Measurements from ENCODE around the gene SUGCT.

DNA sequence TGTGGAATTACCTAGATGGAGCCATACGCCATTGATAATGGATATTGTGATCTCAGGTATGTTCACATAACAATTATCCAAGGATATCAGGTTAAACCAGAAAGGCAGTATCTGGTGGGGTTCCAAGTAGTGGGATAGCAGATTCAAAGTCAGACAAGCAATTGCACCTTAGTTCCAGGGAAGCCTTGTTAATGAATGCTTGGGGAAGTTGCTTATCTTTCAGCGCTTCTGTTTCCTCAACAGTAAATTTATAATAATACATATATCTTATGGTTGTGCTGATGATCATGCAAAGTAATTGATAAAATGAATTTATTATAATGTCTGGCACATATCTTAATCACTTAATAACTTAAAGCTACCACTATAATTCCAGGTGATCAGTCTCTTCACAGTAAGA lies 290.9 kb downstream of the SUGCT start:
- TF ChIP-seq, protein P1, sequence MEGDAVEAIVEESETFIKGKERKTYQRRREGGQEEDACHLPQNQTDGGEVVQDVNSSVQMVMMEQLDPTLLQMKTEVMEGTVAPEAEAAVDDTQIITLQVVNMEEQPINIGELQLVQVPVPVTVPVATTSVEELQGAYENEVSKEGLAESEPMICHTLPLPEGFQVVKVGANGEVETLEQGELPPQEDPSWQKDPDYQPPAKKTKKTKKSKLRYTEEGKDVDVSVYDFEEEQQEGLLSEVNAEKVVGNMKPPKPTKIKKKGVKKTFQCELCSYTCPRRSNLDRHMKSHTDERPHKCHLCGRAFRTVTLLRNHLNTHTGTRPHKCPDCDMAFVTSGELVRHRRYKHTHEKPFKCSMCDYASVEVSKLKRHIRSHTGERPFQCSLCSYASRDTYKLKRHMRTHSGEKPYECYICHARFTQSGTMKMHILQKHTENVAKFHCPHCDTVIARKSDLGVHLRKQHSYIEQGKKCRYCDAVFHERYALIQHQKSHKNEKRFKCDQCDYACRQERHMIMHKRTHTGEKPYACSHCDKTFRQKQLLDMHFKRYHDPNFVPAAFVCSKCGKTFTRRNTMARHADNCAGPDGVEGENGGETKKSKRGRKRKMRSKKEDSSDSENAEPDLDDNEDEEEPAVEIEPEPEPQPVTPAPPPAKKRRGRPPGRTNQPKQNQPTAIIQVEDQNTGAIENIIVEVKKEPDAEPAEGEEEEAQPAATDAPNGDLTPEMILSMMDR (IDR thresholded peaks at IDR 0.05) = no peak
- no peak for TF ChIP-seq POLR2A (IDR thresholded peaks at IDR 0.05)
